ENCODE data around the gene COX4I1.
"Not testable (repeated sequence)": the region's sequence is repeated elsewhere in the genome, so short reads cannot be mapped to it uniquely, and the experiment has no call there.

The COX4I1 gene

DNA sequence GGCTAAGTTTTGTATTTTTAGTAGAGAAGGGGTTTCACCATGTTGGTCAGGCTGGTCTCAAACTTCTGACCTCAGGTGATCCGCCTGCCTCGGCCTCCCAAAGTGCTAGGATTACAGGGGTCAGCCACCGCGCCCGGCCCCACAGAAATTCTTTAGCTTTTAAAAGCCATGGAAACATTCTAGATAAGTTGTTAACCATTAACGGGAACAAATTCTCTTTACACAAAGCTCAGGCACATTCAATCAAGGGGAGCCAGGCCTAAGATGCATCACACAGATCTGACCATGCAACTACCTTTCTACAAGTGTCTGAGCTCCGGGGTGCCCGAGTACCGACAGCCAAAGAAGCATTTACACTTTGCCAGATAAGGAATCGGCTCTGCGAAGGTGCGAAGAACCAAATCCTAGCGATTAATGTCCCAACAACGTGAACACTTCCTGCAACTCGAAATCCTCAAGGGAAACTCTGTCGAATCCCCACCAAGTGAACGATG lies 1.2 kb upstream of the COX4I1 start:
- no peak for DNase-seq (ENCODE audit: low read depth)
- TF ChIP-seq, protein P1, sequence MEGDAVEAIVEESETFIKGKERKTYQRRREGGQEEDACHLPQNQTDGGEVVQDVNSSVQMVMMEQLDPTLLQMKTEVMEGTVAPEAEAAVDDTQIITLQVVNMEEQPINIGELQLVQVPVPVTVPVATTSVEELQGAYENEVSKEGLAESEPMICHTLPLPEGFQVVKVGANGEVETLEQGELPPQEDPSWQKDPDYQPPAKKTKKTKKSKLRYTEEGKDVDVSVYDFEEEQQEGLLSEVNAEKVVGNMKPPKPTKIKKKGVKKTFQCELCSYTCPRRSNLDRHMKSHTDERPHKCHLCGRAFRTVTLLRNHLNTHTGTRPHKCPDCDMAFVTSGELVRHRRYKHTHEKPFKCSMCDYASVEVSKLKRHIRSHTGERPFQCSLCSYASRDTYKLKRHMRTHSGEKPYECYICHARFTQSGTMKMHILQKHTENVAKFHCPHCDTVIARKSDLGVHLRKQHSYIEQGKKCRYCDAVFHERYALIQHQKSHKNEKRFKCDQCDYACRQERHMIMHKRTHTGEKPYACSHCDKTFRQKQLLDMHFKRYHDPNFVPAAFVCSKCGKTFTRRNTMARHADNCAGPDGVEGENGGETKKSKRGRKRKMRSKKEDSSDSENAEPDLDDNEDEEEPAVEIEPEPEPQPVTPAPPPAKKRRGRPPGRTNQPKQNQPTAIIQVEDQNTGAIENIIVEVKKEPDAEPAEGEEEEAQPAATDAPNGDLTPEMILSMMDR (IDR thresholded peaks at IDR 0.05; ENCODE audit: insufficient read depth, low read depth, low read length, missing control alignments) = no peak
- H3K4me3 ChIP-seq (ENCODE audit: low read depth, low read length) = peak overlapping the region; percentile 75

DNA sequence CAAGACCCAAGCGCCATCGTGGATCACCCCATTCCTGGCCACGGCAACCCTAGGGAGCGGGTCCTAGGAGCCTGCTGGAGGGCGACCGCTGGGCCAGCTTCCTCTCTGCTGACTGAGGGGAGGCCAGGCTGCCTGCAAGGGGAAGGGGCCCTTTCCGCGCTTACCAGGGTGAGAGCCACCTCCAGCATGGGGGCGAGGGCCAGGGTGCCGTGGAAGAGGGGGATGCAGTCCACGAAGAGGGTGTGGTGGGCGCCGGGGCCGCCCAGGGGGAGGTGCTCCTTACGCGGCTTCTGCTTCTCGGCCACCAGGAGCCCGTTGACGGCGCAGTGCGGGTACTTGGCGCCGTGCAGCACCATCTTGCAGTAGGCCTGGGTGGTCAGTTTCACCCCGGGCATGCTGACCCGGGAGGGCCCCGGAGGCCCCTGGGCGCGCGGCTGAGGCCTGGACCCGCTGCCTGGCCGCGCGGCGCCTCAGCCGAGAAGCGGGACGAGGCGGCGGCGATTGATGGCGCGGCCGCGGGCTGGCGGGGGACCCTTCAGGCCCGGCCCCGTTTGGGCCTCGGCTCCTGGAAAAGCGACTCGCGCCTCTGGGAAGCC lies 496 bp upstream of the COX4I1 start:
- peak; percentile 53 for DNase-seq (ENCODE audit: low read depth)
- TF ChIP-seq, protein P1 (IDR thresholded peaks at IDR 0.05; ENCODE audit: insufficient read depth, low read depth, low read length, missing control alignments) = no peak

GRCh38 chr16:85800321-85800669 lies 800 bp downstream of the COX4I1 start:
- TF ChIP-seq, protein P1 (IDR thresholded peaks at IDR 0.05; ENCODE audit: insufficient read depth, low read depth, low read length, missing control alignments) = no peak
- peak overlapping the region; percentile 75 for H3K4me3 ChIP-seq (ENCODE audit: low read depth, low read length)
- DNase-seq (ENCODE audit: low read depth) = peak; percentile 33

More for the DNA sequence above, 496 bp upstream of the COX4I1 start:
- peak overlapping the region; percentile 75 for H3K4me3 ChIP-seq (ENCODE audit: low read depth, low read length)

GRCh38 chr16:85803570-85803969 lies 4.1 kb downstream of the COX4I1 start:
- DNase-seq (ENCODE audit: low read depth) = no peak
- H3K4me3 ChIP-seq (ENCODE audit: low read depth, low read length) = no peak overlapping the region
- TF ChIP-seq, protein P1 (IDR thresholded peaks at IDR 0.05; ENCODE audit: insufficient read depth, low read depth, low read length, missing control alignments) = no peak

DNA sequence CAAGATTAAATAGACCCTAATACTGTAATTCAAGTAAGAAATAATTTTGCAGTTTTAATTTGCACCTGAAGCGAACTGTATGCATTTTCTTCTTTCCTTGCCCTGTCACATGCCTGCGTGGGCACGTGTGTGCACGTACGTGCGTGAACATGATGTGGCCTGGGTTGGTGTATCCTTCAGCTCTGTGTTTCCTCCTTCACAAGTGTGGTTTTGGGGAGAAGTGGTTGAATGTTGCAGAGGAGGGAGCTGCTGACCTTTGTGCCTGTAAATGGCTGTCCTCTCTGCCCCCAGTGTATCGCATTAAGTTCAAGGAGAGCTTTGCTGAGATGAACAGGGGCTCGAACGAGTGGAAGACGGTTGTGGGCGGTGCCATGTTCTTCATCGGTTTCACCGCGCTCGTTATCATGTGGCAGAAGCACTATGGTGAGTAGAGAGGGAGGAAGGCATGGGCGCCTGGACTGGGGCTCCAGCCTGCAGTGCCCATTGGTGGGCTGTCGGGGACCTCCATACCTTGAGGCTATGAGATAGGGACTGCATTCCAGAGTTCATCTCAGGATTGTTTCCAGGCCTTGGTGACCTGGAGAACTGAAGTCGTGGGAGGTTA lies 6.0 kb downstream of the COX4I1 start:
- DNase-seq (ENCODE audit: low read depth) = no peak
- TF ChIP-seq, protein P1 (IDR thresholded peaks at IDR 0.05; ENCODE audit: insufficient read depth, low read depth, low read length, missing control alignments) = no peak
- H3K4me3 ChIP-seq (ENCODE audit: low read depth, low read length) = no peak overlapping the region

DNA sequence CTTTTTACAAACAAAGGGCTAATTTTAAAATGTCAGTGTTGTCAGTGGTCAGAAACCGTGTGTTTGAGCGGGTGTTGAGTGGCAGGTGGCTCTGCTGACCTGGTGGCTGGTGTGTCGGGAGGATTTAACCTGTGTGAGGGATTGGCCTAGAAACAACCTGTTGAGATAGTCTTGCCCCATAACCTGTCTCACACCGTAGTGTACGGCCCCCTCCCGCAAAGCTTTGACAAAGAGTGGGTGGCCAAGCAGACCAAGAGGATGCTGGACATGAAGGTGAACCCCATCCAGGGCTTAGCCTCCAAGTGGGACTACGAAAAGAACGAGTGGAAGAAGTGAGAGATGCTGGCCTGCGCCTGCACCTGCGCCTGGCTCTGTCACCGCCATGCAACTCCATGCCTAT lies 7.0 kb downstream of the COX4I1 start:
- no peak for DNase-seq (ENCODE audit: low read depth)
- TF ChIP-seq, protein P1 (IDR thresholded peaks at IDR 0.05; ENCODE audit: insufficient read depth, low read depth, low read length, missing control alignments) = no peak
- no peak overlapping the region for H3K4me3 ChIP-seq (ENCODE audit: low read depth, low read length)

DNA sequence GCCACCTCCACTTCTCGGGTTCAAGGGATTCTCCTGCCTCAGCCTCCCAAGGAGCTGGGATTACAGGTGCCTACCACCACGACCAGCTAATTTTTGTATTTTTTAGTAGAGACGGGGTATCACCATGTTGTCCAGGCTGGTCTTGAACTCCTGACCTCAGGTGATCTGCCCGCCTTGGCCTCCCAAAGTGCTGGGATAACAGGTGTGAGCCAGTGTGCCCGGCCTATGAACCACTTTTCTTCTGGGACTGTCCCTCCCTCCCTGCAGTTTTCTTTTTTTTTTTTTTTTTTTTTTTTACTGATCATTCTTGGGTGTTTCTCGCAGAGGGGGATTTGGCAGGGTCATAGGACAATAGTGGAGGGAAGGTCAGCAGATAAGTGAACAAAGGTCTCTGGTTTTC lies 7.8 kb downstream of the COX4I1 start:
- DNase-seq (ENCODE audit: low read depth); H3K4me3 ChIP-seq (ENCODE audit: low read depth, low read length): not testable (repeated sequence)

GRCh38 chr16:85808104-85808503 lies 8.6 kb downstream of the COX4I1 start:
- not testable (repeated sequence) for H3K4me3 ChIP-seq (ENCODE audit: low read depth, low read length); DNase-seq (ENCODE audit: low read depth)
